ENCODE measurements around the gene MEGF8.

MEGF8 gene

GRCh38 chr19:42421591-42422031, 96.2 kb downstream of the MEGF8 start:
- H4K20me1 ChIP-seq (ENCODE audit: low read depth, low read length), result no peaks in the 10 kb centered on the region
- H3K27ac ChIP-seq (ENCODE audit: low read depth, low read length), result no peak overlapping the region; the same call in 1 of the 2 replicates
- H3K9ac ChIP-seq (ENCODE audit: low read length), result peak overlapping the region; percentile 69
- H3K79me2 ChIP-seq (ENCODE audit: insufficient read depth, low read length), result peaks cover 16% of the 10 kb centered on the region
- peak overlapping the region; percentile 64 for H3K4me3 ChIP-seq (ENCODE audit: insufficient read depth, low read length, poor library complexity, severe bottlenecking)
- TF ChIP-seq CTCF (IDR thresholded peaks at IDR 0.05; ENCODE audit: insufficient read depth, low read length, poor library complexity, severe bottlenecking), result no peak
- TF ChIP-seq EZH2phosphoT487 (conservative IDR thresholded peaks at IDR 0.05; ENCODE audit: low read length), result no peak
- H3F3A ChIP-seq (ENCODE audit: insufficient read depth), result no peaks in the 10 kb centered on the region
- H3K9me3 ChIP-seq (ENCODE audit: insufficient read depth, low read length), result no peaks in the 10 kb centered on the region
- no peaks in the 10 kb centered on the region for H3K36me3 ChIP-seq (ENCODE audit: low read length)
- H3K9me2 ChIP-seq (replicated peaks; ENCODE audit: insufficient read depth, low read length), result no peaks in the 10 kb centered on the region
- H2AFZ ChIP-seq (ENCODE audit: low read depth, low read length, severe bottlenecking), result no peak overlapping the region
- H3K27me3 ChIP-seq (ENCODE audit: low read length), result no peaks in the 10 kb centered on the region
- peak overlapping the region; percentile 71 for H3K4me2 ChIP-seq (ENCODE audit: low read depth, low read length, poor library complexity, severe bottlenecking)

GRCh38 chr19:42422092-42422900, 96.9 kb downstream of the MEGF8 start:
- H3K27me3 ChIP-seq (ENCODE audit: low read length), result no peaks in the 10 kb centered on the region
- H3K27ac ChIP-seq (ENCODE audit: low read depth, low read length), result peak overlapping the region; percentile 80
- H3K9me3 ChIP-seq (ENCODE audit: insufficient read depth, low read length), result no peaks in the 10 kb centered on the region
- H3K79me2 ChIP-seq (ENCODE audit: insufficient read depth, low read length), result peaks cover 16% of the 10 kb centered on the region
- peak overlapping the region; percentile 71 for H3K4me2 ChIP-seq (ENCODE audit: low read depth, low read length, poor library complexity, severe bottlenecking)
- peak overlapping the region; percentile 64 for H3K4me3 ChIP-seq (ENCODE audit: insufficient read depth, low read length, poor library complexity, severe bottlenecking)
- no peaks in the 10 kb centered on the region for H4K20me1 ChIP-seq (ENCODE audit: low read depth, low read length)
- no peaks in the 10 kb centered on the region for H3K9me2 ChIP-seq (replicated peaks; ENCODE audit: insufficient read depth, low read length)
- no peaks in the 10 kb centered on the region for H3F3A ChIP-seq (ENCODE audit: insufficient read depth)
- H2AFZ ChIP-seq (ENCODE audit: low read depth, low read length, severe bottlenecking), result peak overlapping the region; percentile 70
- no peaks in the 10 kb centered on the region for H3K36me3 ChIP-seq (ENCODE audit: low read length)
- H3K9ac ChIP-seq (ENCODE audit: low read length), result peak overlapping the region; percentile 69
- TF ChIP-seq CTCF (IDR thresholded peaks at IDR 0.05; ENCODE audit: insufficient read depth, low read length, poor library complexity, severe bottlenecking) (no peak), EZH2phosphoT487 (conservative IDR thresholded peaks at IDR 0.05; ENCODE audit: low read length) (no peak)

- H3K4me3 ChIP-seq (ENCODE audit: insufficient read depth, low read length, poor library complexity, severe bottlenecking), result peak overlapping the region; percentile 64
- no peaks in the 10 kb centered on the region for H3K36me3 ChIP-seq (ENCODE audit: low read length)
- H4K20me1 ChIP-seq (ENCODE audit: low read depth, low read length), result no peaks in the 10 kb centered on the region
- no peaks in the 10 kb centered on the region for H3K27me3 ChIP-seq (ENCODE audit: low read length)
- H3K9me3 ChIP-seq (ENCODE audit: insufficient read depth, low read length), result no peaks in the 10 kb centered on the region
- peak overlapping the region; percentile 69 for H3K9ac ChIP-seq (ENCODE audit: low read length)
- peak overlapping the region; percentile 71 for H3K4me2 ChIP-seq (ENCODE audit: low read depth, low read length, poor library complexity, severe bottlenecking)
- TF ChIP-seq EZH2phosphoT487 (conservative IDR thresholded peaks at IDR 0.05; ENCODE audit: low read length) (no peak), CTCF (IDR thresholded peaks at IDR 0.05; ENCODE audit: insufficient read depth, low read length, poor library complexity, severe bottlenecking) (no peak)
- no peaks in the 10 kb centered on the region for H3K9me2 ChIP-seq (replicated peaks; ENCODE audit: insufficient read depth, low read length)
- peak overlapping the region; percentile 80 for H3K27ac ChIP-seq (ENCODE audit: low read depth, low read length)
- no peaks in the 10 kb centered on the region for H3F3A ChIP-seq (ENCODE audit: insufficient read depth)
- H3K79me2 ChIP-seq (ENCODE audit: insufficient read depth, low read length), result peaks cover 16% of the 10 kb centered on the region
- peak overlapping the region; percentile 70 for H2AFZ ChIP-seq (ENCODE audit: low read depth, low read length, severe bottlenecking)
Observed at GRCh38 chr19:42422901-42423461, 97.5 kb downstream of the MEGF8 start.
